Measurements from ENCODE around the gene WFIKKN2.

DNA sequence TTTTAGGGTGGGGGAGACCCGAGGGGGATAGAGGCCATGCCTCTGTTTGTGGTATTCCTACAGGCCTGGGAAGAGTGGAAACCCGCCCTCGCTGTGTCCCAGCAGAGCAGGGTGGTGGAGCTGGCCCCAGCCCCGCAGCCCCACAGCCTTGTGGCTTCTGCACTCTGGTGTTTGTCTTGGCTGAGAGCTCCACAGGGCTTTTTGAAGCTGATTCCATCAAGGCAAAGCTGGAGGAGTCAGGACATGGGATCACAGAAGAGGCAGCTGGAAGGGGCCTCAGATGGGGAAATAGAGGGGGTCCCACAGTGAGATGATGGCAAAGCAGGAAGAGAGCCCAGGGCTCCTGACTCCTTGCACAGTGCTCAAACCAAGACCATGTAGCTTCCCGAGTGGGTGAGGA lies 5.0 kb upstream of the WFIKKN2 start:
- TF ChIP-seq CTCF (IDR thresholded peaks at IDR 0.05): no peak
- no peak for TF ChIP-seq POLR2A (IDR thresholded peaks at IDR 0.05; ENCODE audit: low read length)
- TF ChIP-seq, protein P1, sequence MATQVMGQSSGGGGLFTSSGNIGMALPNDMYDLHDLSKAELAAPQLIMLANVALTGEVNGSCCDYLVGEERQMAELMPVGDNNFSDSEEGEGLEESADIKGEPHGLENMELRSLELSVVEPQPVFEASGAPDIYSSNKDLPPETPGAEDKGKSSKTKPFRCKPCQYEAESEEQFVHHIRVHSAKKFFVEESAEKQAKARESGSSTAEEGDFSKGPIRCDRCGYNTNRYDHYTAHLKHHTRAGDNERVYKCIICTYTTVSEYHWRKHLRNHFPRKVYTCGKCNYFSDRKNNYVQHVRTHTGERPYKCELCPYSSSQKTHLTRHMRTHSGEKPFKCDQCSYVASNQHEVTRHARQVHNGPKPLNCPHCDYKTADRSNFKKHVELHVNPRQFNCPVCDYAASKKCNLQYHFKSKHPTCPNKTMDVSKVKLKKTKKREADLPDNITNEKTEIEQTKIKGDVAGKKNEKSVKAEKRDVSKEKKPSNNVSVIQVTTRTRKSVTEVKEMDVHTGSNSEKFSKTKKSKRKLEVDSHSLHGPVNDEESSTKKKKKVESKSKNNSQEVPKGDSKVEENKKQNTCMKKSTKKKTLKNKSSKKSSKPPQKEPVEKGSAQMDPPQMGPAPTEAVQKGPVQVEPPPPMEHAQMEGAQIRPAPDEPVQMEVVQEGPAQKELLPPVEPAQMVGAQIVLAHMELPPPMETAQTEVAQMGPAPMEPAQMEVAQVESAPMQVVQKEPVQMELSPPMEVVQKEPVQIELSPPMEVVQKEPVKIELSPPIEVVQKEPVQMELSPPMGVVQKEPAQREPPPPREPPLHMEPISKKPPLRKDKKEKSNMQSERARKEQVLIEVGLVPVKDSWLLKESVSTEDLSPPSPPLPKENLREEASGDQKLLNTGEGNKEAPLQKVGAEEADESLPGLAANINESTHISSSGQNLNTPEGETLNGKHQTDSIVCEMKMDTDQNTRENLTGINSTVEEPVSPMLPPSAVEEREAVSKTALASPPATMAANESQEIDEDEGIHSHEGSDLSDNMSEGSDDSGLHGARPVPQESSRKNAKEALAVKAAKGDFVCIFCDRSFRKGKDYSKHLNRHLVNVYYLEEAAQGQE (IDR thresholded peaks at IDR 0.05): no peak

Measured in A549 (cell line).